Sigmoid colon (tissue), 4 donors: ENCODE data around the gene MUL1.

ENCODE experiments used
- CTCF ChIP-seq, 4 experiments: fragments of 450-650 bp in 3 of 4; fragments of 200-600 bp in 1 of 4; IDR thresholded peaks; one replicate each; pipeline ENCODE4 v1.5.1; 2016 to 2019; ENCODE audit warnings: antibody characterized with exemption in 4 of 4, mild to moderate bottlenecking in 3 of 4, moderate library complexity in 2 of 4
- POLR2A ChIP-seq, 2 donors: fragments of 450-650 bp; IDR thresholded peaks; one replicate each; pipeline ENCODE4 v1.6.1; 2016; ENCODE audit warnings: antibody characterized with exemption in 2 of 2, mild to moderate bottlenecking in 2 of 2, moderate library complexity in 2 of 2
- POLR2AphosphoS5 ChIP-seq, 4 donors: sonication (generic); formaldehyde crosslinking; IDR thresholded peaks; one replicate each; pipeline ENCODE4 v1.6.1; 2017; ENCODE audit warnings: antibody characterized with exemption in 4 of 4

GRCh38 chr1:20474333-20474975, 33.5 kb downstream of the MUL1 start:
- no peak for TF ChIP-seq CTCF (IDR thresholded peaks at IDR 0.05)
- TF ChIP-seq POLR2A (IDR thresholded peaks at IDR 0.05), result no peak
- no peak for TF ChIP-seq POLR2AphosphoS5 (IDR thresholded peaks at IDR 0.05)
